ENCODE results near the gene DDX23. TPM values are rescaled to one million over a fixed set of nuclear protein-coding genes. Genes with fewer than 3 reads are reported as not detected.

Gene DDX23
- total RNA-seq, 5 donors from 2014 or later (not counting 1 experiment from before 2014, with no cell fraction given): 86.8 to 158 (median 144) TPM

Other genes with a start within 250 kb of the DDX23 start
- 100 to 1,000 TPM in 2 of 5 donors, 10 to 100 TPM in 3; 64.1 to 118 (median 66.4) TPM for gene KANSL2, start 169.9 kb downstream of the DDX23 start, total RNA-seq
- gene CCNT1, start 135.5 kb downstream of the DDX23 start, total RNA-seq: 100 to 1,000 TPM in 2 of 5 donors, 10 to 100 TPM in 3; 49.6 to 109 (median 57.7) TPM
- under 1 TPM in 4 of 5 donors, not detected in 1; 0.10 to 0.76 (median 0.66) TPM for gene ADCY6, start 63.1 kb downstream of the DDX23 start, total RNA-seq
- 10 to 100 TPM in 2 of 5 donors, 1 to 10 TPM in 3; 4.3 to 12.4 (median 8.9) TPM for gene CACNB3, start 33.7 kb downstream of the DDX23 start, total RNA-seq
- 10 to 100 TPM in 1 of 5 donors, 1 to 10 TPM in 4; 2.6 to 10.5 (median 5.0) TPM for gene RND1, start 13.7 kb upstream of the DDX23 start, total RNA-seq
- gene FKBP11, start 73.3 kb upstream of the DDX23 start, total RNA-seq: 10 to 100 TPM; 55.6 to 83.0 (median 68.1) TPM
- gene ARF3, start 105.3 kb upstream of the DDX23 start, total RNA-seq: 10 to 100 TPM; 63.6 to 82.9 (median 74.3) TPM
- 10 to 100 TPM in 1 of 5 donors, 1 to 10 TPM in 4; 5.3 to 15.7 (median 8.9) TPM for gene WNT10B, start 119.6 kb upstream of the DDX23 start, total RNA-seq
- gene WNT1, start 126.2 kb upstream of the DDX23 start, total RNA-seq: 1 to 10 TPM in 2 of 5 donors, under 1 TPM in 3; 0.47 to 2.6 (median 0.85) TPM
- 1 to 10 TPM in 1 of 5 donors, under 1 TPM in 4; 0.09 to 1.3 (median 0.15) TPM for gene DDN, start 147.2 kb upstream of the DDX23 start, total RNA-seq
- gene PRKAG1, start 166.6 kb upstream of the DDX23 start, total RNA-seq: 10 to 100 TPM; 42.5 to 54.6 (median 48.3) TPM
- 100 to 1,000 TPM; 135 to 161 (median 152) TPM for gene KMT2D, start 208.6 kb upstream of the DDX23 start, total RNA-seq
- gene RHEBL1, start 217.8 kb upstream of the DDX23 start, total RNA-seq: 1 to 10 TPM; 2.3 to 5.3 (median 2.5) TPM
- under 1 TPM; 0.12 to 0.45 (median 0.38) TPM for gene DHH, start 242.6 kb upstream of the DDX23 start, total RNA-seq

Data from T-cell (primary cell).